T1000 (cell line): ENCODE measurements around the gene HMG20B.
"Not testable (repeated sequence)": the region's sequence is repeated elsewhere in the genome, so short reads cannot be mapped to it uniquely, and the experiment has no call there.

Experiments used
- DNase-seq: peaks from one replicate; lab custom pipeline; 2025; ENCODE audit warnings: mixed read lengths; lab: John Stamatoyannopoulos, UW

The HMG20B gene

GRCh38 chr19:3572855-3573161, at the start of gene HMG20B:
TSS of gene HMG20B (plus strand) at chr19:3572944. CDS start at chr19:3573310, 366 bp downstream.
- DNase-seq, result no peak

GRCh38 chr19:3523361-3524077, 49.2 kb upstream of the HMG20B start:
- DNase-seq, result no peak

DNA sequence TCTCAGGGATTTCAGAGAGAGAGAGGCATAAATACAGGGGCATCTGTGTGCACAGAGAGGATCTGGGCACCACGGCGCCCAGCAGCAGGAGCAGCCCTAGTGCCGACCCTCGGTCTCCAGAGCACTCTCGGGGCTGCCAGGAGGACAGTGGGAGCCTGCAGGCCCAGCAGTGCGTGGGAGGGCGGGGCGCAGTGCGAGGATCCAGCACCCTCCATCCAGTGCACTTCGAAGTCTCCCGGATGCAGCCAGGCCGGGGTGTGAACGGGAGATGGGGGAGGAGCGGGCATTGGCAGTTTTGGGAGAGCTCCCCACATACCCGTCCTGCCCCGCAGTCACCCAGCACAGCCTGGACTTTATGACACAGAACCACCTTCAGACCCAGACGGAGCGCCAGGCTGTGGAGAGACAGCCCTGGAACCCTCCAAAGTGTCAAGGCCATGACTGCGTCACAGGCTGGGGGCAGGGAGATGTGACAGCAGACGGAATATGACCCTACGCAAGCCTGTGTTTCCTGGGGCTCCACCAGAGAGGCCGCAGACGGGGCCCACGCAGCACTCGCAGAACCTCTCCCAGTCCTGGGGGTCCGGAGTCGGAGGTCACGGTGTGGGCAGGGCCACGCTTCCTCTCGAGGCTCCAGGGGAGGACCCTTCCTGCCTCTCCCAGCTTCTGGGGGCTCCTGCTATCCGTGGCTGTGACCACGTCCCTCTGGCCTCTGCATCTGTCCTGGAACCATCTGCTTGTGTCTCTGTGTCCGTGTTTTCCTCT, 48.5 kb upstream of the HMG20B start:
- DNase-seq, result no peak

- no peak for DNase-seq
Measured at GRCh38 chr19:3524904-3525451, 47.8 kb upstream of the HMG20B start.

DNA sequence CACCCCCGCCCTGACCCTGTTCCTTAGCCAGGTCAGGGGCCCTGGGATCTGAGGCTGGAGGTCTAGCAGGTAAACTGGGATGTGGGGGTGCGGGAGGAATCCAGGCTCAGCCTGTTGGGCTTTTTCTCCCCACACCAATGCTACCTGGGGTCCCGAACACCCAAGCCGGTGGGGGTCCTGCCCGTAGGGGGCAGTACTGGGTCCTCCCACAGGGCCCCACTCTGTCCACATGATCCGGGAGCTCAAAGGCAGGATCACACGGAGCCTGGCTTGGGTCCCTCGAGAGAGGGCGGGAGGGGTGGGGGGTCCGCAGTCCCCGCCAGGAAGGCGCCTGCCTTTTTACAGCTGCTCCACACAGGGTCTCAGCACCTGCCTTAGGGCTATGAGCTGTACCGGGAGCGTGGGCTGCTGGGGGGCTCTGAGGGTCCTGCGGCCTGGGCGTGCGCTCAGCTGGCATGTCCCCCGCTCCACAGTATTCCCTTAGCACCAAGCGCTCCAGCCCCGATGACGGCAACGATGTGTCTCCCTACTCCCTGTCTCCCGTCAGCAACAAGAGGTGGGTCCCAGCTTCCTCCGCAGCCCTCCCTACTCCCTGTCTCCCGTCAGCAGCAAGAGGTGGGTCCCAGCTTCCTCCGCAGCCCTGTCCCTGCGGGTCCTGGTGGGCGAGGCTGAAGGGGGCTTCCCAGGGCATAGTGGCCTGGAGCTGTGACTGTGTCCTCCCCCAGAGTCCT, 46.1 kb upstream of the HMG20B start:
- DNase-seq, result no peak

- DNase-seq, result no peak
Measured at GRCh38 chr19:3527238-3527910, 45.4 kb upstream of the HMG20B start.

GRCh38 chr19:3528080-3528479, 44.7 kb upstream of the HMG20B start:
- no peak for DNase-seq

DNA sequence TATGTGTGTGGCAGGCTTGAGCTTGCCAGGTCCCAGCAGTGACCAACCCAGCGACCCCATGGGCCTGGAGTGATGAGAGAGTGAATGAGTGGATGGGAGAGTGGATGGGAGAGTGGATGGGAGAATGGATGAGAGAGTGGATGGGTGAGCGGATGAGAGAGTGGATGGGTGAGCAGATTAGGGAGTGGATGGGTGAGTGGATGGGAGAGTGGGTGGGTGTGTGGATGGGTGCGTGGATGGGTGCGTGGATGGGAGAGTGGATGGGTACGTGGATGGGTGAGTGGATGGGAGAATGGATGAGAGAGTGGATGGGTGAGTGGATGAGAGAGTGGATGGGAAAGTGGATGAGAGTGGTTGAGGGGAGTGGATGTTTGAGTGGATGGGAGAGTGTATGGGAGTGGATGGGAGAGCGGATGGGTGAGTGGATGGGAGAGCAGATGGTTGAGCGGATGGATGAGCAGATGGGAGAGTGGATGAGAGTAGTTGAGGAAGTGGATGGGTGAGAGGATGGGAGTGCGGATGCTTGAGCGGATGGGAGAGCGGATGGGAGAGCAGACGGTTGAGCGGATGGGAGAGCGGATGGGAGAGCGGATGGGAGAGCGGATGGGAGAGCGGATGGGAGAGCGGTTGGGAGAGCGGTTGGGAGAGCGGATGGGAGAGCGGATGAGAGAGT, 44.1 kb upstream of the HMG20B start:
- DNase-seq, result no peak

- not testable (repeated sequence) for DNase-seq
Measured at GRCh38 chr19:3529299-3529698, 43.4 kb upstream of the HMG20B start.

- no peak for DNase-seq
Measured at GRCh38 chr19:3530389-3530788, 42.4 kb upstream of the HMG20B start.

DNA sequence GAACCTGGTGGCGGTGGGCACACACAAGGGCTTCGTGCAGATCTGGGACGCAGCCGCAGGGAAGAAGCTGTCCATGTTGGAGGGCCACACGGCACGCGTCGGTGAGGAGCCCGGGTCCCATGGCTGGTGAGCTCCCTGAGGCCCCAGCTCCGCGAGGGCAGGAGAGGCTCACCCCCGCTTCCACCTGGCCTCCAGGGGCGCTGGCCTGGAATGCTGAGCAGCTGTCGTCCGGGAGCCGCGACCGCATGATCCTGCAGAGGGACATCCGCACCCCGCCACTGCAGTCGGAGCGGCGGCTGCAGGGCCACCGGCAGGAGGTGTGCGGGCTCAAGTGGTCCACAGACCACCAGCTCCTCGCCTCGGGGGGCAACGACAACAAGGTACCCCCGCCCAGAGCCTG, 41.0 kb upstream of the HMG20B start:
- no peak for DNase-seq

GRCh38 chr19:3532154-3532786, 40.5 kb upstream of the HMG20B start:
- DNase-seq, result no peak

DNA sequence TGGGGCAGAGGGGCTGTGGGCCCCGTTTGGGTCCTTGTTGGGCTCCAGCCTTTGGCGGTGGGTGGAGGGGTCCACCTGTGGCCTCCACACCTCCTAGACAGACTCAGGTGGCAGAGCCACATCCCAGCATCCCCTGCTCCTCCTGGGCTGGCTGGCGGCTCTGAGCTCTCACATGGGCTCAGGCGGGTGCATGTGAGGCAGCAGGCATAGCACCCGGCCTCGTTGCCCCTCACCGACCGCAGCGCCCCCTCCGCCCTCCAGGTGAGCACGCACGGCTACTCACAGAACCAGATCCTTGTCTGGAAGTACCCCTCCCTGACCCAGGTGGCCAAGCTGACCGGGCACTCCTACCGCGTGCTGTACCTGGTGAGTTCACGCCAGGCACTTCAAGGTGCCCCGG, 39.7 kb upstream of the HMG20B start:
- no peak for DNase-seq

GRCh38 chr19:3533563-3534216, 39.1 kb upstream of the HMG20B start:
- DNase-seq, result no peak

DNA sequence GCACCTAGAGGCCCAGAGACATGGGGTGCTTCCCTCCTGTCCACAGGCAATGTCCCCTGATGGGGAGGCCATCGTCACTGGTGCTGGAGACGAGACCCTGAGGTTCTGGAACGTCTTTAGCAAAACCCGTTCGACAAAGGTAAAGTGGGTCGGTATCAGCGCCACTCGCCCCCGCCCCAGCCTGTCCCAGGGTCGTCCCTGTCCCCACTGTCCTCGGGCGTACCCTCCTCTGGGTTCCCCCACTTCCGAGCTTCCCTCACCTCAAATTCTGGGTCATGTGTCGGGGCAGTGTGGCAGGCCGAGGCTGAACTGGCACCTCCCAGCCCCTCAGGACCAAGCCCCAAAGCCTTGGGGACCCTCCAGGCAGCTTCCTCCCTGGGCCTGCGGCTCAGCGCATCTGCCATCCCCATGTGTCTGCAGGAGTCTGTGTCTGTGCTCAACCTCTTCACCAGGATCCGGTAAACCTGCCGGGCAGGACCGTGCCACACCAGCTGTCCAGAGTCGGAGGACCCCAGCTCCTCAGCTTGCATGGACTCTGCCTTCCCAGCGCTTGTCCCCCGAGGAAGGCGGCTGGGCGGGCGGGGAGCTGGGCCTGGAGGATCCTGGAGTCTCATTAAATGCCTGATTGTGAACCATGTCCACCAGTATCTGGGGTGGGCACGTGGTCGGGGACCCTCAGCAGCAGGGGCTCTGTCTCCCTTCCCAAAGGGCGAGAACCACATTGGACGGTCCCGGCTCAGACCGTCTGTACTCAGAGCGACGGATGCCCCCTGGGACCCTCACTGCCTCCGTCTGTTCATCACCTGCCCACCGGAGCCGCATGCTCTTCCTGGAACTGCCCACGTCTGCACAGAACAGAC, 38.1 kb upstream of the HMG20B start:
- DNase-seq, result no peak

- no peak for DNase-seq
Measured at GRCh38 chr19:3535235-3535535, 37.6 kb upstream of the HMG20B start.

GRCh38 chr19:3535563-3535965, 37.2 kb upstream of the HMG20B start:
- DNase-seq, result no peak

DNA sequence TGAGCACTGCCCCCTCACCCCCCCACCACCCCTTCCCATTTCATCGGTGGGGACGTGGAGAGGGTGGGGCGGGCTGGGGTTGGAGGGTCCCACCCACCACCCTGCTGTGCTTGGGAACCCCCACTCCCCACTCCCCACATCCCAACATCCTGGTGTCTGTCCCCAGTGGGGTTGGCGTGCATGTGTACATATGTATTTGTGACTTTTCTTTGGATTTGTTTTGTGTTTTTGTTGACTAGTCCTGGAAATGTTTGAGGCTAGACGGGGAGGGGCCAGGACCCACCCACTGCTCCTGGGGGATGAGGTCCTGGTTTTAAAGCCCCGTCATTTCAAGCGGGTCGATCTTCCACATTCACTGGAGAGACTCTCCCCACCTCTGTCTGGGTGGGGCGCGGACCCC, 36.8 kb upstream of the HMG20B start:
- DNase-seq, result no peak

DNA sequence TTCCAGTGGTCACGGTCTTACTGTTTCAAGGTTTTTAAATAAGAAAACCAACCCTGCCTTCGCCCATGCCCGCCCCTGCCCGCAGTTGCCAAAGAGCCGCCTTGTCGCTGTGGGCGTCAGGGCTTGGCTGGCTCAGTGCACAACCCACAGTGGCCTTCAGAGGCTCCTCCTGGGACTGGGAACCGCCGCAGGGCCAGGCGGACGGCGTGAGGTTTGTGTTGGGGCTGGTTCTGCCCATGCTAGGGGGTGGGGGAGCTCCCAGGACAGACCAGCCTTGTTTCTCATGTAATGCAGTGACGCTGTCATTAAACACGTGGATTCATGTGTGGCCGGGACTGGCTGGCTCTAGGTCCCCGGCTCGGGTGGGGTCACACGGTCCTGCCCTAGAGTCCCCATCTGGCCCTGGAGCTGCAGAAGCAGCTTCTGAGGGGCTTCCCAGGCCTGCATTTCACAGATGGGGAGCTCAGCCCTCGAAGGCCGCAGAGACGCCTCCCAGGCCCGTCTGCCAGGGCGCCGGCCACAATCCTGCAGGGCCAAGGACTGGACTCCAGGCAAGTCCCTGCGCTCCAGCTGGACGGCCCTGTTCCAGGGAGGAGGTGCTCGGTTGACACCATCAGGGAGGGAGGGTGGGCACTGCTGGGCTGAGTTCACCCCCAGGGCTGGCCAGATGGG, 36.2 kb upstream of the HMG20B start:
- no peak for DNase-seq
